ENCODE data around the gene CD58.

The CD58 gene

DNA sequence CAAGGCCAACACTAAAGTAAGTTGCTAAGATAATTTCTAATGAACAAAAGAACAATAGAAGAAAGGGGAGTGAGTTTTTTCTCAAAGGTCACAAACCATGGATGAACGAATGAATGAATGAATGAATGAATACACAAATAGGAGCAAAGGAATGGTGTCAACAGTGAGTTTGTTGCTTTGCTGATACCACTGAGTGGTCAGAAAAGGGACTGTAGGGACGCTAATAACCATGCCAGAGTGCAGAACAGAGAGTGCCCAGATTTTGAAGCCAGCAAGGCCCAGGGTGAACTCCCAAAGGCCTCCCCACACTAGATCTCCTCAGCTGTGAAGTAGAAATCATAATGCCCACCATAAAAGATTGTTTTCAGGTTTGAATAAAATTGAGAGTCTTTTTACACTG lies 15.9 kb downstream of the CD58 start:
- H3K27me3 ChIP-seq (replicated peaks; ENCODE audit: control insufficient read depth, insufficient read depth, low read length), result no peaks in the 10 kb centered on the region
- H3K4me3 ChIP-seq (replicated peaks; ENCODE audit: low read depth, low read length), result no peak overlapping the region
- no peak for DNase-seq (ENCODE audit: extremely low read depth, insufficient read length)
- TF ChIP-seq, protein P1, sequence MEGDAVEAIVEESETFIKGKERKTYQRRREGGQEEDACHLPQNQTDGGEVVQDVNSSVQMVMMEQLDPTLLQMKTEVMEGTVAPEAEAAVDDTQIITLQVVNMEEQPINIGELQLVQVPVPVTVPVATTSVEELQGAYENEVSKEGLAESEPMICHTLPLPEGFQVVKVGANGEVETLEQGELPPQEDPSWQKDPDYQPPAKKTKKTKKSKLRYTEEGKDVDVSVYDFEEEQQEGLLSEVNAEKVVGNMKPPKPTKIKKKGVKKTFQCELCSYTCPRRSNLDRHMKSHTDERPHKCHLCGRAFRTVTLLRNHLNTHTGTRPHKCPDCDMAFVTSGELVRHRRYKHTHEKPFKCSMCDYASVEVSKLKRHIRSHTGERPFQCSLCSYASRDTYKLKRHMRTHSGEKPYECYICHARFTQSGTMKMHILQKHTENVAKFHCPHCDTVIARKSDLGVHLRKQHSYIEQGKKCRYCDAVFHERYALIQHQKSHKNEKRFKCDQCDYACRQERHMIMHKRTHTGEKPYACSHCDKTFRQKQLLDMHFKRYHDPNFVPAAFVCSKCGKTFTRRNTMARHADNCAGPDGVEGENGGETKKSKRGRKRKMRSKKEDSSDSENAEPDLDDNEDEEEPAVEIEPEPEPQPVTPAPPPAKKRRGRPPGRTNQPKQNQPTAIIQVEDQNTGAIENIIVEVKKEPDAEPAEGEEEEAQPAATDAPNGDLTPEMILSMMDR (IDR thresholded peaks at IDR 0.05; ENCODE audit: insufficient read depth, low read length, poor library complexity, severe bottlenecking), result no peak
- no peaks in the 10 kb centered on the region for H3K36me3 ChIP-seq (ENCODE audit: control insufficient read depth, insufficient read depth, low read length)

DNA sequence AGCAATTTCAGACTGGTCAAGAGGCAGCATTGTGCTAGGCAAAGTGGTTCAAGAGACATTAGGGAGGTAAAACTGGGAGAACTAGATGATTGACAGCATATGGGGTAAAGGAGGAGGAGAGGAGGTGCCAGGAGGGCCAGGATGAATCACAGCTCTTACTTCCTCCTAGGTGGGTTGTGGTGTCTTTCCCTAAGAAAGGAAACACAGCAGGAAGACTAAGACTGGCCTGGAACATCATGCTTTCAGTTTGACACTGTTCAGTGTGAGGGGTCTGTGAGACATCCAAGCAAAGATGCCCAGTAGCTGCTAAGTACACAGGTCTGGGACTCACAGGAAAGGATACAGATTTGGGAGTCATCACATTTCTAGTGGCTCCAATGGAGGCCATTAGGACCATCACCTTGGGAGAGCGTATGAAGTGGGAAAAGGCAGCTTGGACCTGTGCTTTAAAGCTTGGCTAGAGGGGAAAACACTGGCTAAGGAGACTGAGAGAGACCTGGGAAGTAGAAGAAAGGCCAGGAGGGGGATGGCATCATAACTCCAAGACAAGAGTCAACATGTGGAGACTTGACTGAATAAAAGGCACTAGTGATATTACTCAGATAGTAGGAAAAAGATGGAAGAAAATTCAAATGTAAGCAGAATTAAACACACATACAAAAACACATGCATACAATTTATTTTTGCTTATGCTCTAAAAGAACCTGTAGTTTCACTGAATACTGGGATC lies 17.3 kb downstream of the CD58 start:
- Histone ChIP-seq H3K4me3 (replicated peaks; ENCODE audit: low read depth, low read length) (no peak overlapping the region), H3K27me3 (replicated peaks; ENCODE audit: control insufficient read depth, insufficient read depth, low read length) (no peaks in the 10 kb centered on the region)
- DNase-seq (ENCODE audit: extremely low read depth, insufficient read length), result no peak

DNA sequence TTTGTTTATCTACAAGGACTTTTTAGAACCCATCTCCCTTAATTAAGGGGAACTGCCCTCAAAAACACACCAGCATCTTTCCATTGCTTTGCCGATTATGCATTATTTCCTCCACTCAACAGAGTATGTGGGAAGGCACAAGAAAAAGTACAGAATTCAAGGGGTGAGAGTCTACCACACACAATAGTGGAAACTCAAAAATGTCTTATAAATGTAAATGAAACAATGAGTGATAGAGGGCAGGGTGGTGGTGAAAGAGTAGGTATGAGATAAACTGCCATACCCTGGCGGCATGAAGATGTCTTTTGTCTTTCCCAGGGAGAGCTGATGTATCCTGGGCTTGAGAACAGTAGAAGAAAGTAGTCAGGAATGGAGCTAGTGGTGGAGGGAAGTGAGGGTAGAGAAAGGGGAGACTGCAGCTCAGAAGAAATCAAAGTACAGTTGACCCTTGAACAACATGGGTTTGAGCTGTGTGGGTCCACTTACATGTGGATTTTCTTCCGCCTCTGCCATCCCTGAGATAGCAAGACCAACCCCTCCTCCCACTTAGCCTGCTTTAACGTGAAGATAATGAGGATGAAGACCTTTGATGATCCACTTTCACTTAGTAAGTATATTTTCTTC lies 24.4 kb downstream of the CD58 start:
- H3K36me3 ChIP-seq (ENCODE audit: control insufficient read depth, insufficient read depth, low read length), result peaks cover 16% of the 10 kb centered on the region
- peak overlapping the region; percentile 13 for H3K4me3 ChIP-seq (replicated peaks; ENCODE audit: low read depth, low read length)

More for the DNA sequence above, 17.3 kb downstream of the CD58 start:
- H3K36me3 ChIP-seq (ENCODE audit: control insufficient read depth, insufficient read depth, low read length), result no peaks in the 10 kb centered on the region; the same call in 1 of the 2 replicates
- TF ChIP-seq, protein P1 (IDR thresholded peaks at IDR 0.05; ENCODE audit: insufficient read depth, low read length, poor library complexity, severe bottlenecking), result no peak

DNA sequence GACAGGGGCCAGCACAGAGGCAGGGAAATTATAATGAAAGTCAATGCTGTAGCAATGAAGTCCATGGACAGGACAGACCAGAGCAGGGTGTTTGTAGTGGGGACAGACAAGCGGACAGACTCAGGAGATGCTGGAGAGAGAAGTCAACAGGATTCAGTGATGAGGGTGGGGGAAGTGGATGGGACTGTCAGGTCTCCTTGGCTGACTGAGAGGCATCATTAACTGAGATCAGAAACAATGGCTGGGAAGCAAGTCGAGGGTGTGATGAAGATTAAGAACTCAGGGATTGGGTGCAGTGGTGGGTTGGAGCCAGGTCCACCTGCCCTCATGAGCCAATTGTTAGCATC lies 25.5 kb downstream of the CD58 start:
- DNase-seq (ENCODE audit: extremely low read depth, insufficient read length), result no peak
- peaks cover 16% of the 10 kb centered on the region for H3K36me3 ChIP-seq (ENCODE audit: control insufficient read depth, insufficient read depth, low read length)
- TF ChIP-seq, protein P1 (IDR thresholded peaks at IDR 0.05; ENCODE audit: insufficient read depth, low read length, poor library complexity, severe bottlenecking), result no peak

More for the DNA sequence above, 24.4 kb downstream of the CD58 start:
- TF ChIP-seq, protein P1 (IDR thresholded peaks at IDR 0.05; ENCODE audit: insufficient read depth, low read length, poor library complexity, severe bottlenecking), result no peak
- DNase-seq (ENCODE audit: extremely low read depth, insufficient read length), result no peak
- no peaks in the 10 kb centered on the region for H3K27me3 ChIP-seq (replicated peaks; ENCODE audit: control insufficient read depth, insufficient read depth, low read length)

DNA sequence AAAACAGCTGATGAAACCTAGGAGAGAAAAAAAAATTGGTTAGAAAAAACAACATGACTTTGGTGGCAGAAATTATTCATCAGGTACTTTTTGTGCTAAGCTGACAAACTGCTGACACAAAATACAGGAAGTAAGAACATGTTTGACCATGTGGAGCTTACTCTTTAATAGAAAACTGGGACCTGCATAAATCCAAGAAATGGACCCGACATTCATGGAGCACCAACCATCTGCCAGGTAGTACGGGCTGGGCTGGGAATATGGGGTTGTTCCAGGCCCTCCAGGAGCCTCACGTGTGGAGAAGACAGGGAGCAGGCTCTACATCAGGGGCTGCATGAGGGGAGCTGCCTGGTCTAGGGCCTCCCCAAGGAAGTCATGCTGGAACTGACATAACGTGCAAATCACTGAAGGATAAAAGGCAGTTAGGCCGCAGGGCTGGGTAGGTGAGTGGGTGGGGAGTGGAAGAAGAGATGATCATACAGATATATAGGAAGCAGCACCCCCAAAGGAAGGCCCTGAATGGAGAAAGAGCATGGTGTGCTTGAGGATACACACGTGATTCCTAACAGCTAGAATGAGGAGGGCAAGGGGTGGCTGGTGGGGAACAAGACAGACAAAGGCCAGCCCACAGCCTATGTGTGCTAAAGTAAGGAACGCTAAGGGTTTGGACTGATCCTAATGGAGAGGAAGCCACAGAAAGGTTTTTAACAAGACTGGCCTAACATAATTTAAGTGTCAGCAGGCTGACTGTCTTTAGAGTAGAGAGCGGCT lies 26.1 kb downstream of the CD58 start:
- peak overlapping the region; percentile 21 for H3K4me3 ChIP-seq (replicated peaks; ENCODE audit: low read depth, low read length)
- TF ChIP-seq, protein P1 (IDR thresholded peaks at IDR 0.05; ENCODE audit: insufficient read depth, low read length, poor library complexity, severe bottlenecking), result no peak

More for the DNA sequence above, 25.5 kb downstream of the CD58 start:
- no peaks in the 10 kb centered on the region for H3K27me3 ChIP-seq (replicated peaks; ENCODE audit: control insufficient read depth, insufficient read depth, low read length)
- H3K4me3 ChIP-seq (replicated peaks; ENCODE audit: low read depth, low read length), result peak overlapping the region; percentile 21

More for the DNA sequence above, 26.1 kb downstream of the CD58 start:
- DNase-seq (ENCODE audit: extremely low read depth, insufficient read length), result peak; percentile 83
- Histone ChIP-seq H3K27me3 (replicated peaks; ENCODE audit: control insufficient read depth, insufficient read depth, low read length) (no peaks in the 10 kb centered on the region), H3K36me3 (ENCODE audit: control insufficient read depth, insufficient read depth, low read length) (peaks cover 16% of the 10 kb centered on the region)
